ENCODE results near the gene FAM124B.

Gene FAM124B

GRCh38 chr2:224328798-224329197 is 73.1 kb downstream of the FAM124B start:
- H3K27me3 ChIP-seq (ENCODE audit: insufficient read depth, low read length), result no peaks in the 10 kb centered on the region
- no peaks in the 10 kb centered on the region for H3K9me3 ChIP-seq (ENCODE audit: insufficient read depth, low read depth, low read length)
- WGBS, result 92% methylated on average over 3 of the region's 3 CpGs
- H3K9ac ChIP-seq (ENCODE audit: low read depth, low read length), result no peak overlapping the region
- no peak overlapping the region for H3K27ac ChIP-seq (ENCODE audit: low read depth, low read length)
- no peaks in the 10 kb centered on the region for H3K36me3 ChIP-seq (ENCODE audit: insufficient read depth, low read length)
- peaks cover 5% of the 10 kb centered on the region for H3K4me1 ChIP-seq (ENCODE audit: insufficient read depth, low read length)
- H3K4me3 ChIP-seq (ENCODE audit: low read length), result no peak overlapping the region

Measured in HUES64 (cell line).